Ovary (tissue), 9 donors: Measurements from ENCODE around the gene SRGAP3. TPM values are rescaled to one million over a fixed set of nuclear protein-coding genes. Genes with fewer than 3 reads are reported as not detected.

Experiments used
- DNase-seq, 5 donors: peaks; one replicate each; pipeline ENCODE4 v3.0.0-alpha.2; 2019 to 2020
- H3K27ac ChIP-seq, 2 donors: fragments of 200-600 bp; one replicate each; pipeline versions ENCODE4 v1.5.1 to v1.8.0; 2019 to 2022
- H3K27me3 ChIP-seq: fragments of 200-600 bp; one replicate; pipeline ENCODE4 v1.8.0; 2022
- H3K36me3 ChIP-seq: fragments of 200-600 bp; sonication (generic); one replicate; pipeline ENCODE4 v1.5.1; 2019
- H3K4me1 ChIP-seq: one replicate; pipeline ENCODE4 v1.8.1; 2013; ENCODE audit warnings: mild to moderate bottlenecking, moderate library complexity; ENCODE audit not compliant: insufficient read depth
- H3K4me3 ChIP-seq: fragments of 200-600 bp; sonication (generic); one replicate; pipeline ENCODE4 v1.5.1; 2017
- H3K9me3 ChIP-seq, 2 donors: fragments of 200-600 bp in 1 of 2; sonication (generic) in 1 of 2; one replicate each; pipeline versions ENCODE4 v1.5.1 to v1.8.1; 2013 to 2019; ENCODE audit warnings: mild to moderate bottlenecking in 1 of 2, moderate library complexity in 1 of 2
- EP300 ChIP-seq: sonication (generic); formaldehyde crosslinking; IDR thresholded peaks from one replicate; pipeline ENCODE4 v1.6.1; 2017; ENCODE audit warnings: antibody characterized with exemption
- POLR2A ChIP-seq: fragments of 450-650 bp; IDR thresholded peaks from one replicate; pipeline ENCODE4 v1.6.1; 2017; ENCODE audit warnings: antibody characterized with exemption, mild to moderate bottlenecking, moderate library complexity
- WGBS, 3 donors: extraction: QIAGEN DNeasy Blood & Tissue Kit in 1 of 3; methylation state at CpG; one replicate each; pipeline versions ENCODE4 v1.1.5 to v1.1.7; 2013 to 2017; 5-methylcytosine and 5-hydroxymethylcytosine counted together
- intact Hi-C, 4 donors: fragments of 100-400 bp; cut with DNase I; formaldehyde crosslinking; loops; one replicate each; pipeline versions ENCODE4 v1.11.0 to v1.15.1; 2022 to 2023
- polyA plus RNA-seq, 2 donors: library from polyadenylated mRNA; stranded (reverse); fragments of 200-250 nt in 1 of 2; fragments of 350-450 nt in 1 of 2; fragmentation: Illumina TruSeq in 1 of 2; extraction: RNeasy Lipid Tissue Mini Kit (QIAGEN cat#74804) in 1 of 2; gene quantifications; one replicate each; pipeline ENCODE4 v1.2.3, GENCODE V29; 2013 to 2014
- total RNA-seq, 7 donors: library from RNA; depleted of rRNA in 2 of 7; stranded (reverse); fragments of >200 nt in 2 of 7; fragmentation: NEBNext Ultra II Directional in 3 of 7; extraction: Animal tissue kit (Norgen Biotek cat#: 25700) in 3 of 7; gene quantifications; one replicate each; pipeline versions ENCODE4 v1.1.0 to v1.2.4, GENCODE V29; 2016 to 2023
- TF ChIP-seq, protein P1 (sequence below), 3 donors: fragments of 450-650 bp in 2 of 3; fragments of 200-600 bp in 1 of 3; IDR thresholded peaks; one replicate each; pipeline versions ENCODE4 v1.5.1 to v1.8.0; 2016 to 2022; ENCODE audit warnings: antibody characterized with exemption in 3 of 3, mild to moderate bottlenecking in 1 of 3
- donor health status: DM: no; HTN: no; CAD: no; lungs with moderate emphysema.
- donor health status: DM: no; HTN: no; CAD: no.
- donor health status: Bipolar disorder and iron deficiency.
- donor health status: DM: yes; HTN: yes; CAD: no.
- donor health status: DM: no; HTN: no; CAD: no.
- donor health status: DM: yes; HTN: yes; CAD: no.

Gene SRGAP3
- total and polyA plus RNA-seq, 9 donors: 2.1 to 36.8 (median 13.1) TPM

DNA sequence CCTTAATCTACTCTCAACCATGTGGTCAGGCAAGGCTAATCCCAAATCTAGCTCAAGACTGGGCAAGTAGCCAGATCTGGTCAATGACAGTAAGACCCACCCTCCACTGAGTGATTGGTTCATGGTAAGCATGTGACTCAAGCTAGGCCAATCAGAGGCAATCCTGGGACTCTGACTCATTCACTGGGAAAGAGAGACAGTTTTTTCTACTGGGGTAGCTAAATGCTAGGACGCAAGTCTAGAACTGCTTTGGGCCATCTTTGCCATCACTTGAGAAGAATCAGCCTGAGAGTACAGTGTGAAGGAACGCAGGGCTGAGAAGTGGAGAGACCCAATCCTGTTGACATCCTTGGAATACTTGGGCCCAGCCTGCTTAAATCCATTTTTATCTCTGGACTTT lies 276.8 kb downstream of the SRGAP3 start:
- Histone ChIP-seq H3K27me3 (no peaks in the 10 kb centered on the region), H3K27ac (no peak overlapping the region), H3K36me3 (no peaks in the 10 kb centered on the region), H3K4me3 (no peak overlapping the region), H3K9me3 (no peaks in the 10 kb centered on the region), H3K4me1 (no peaks in the 10 kb centered on the region)
- WGBS, 3 donors: 80 to 98% (median 93%) methylated on average over 2 of the region's 2 CpGs
- intact Hi-C loops: loop anchor here in 2 of 4 donors (5.0 kb wide), 2 partner anchors 95 to 330 kb away; no protein-coding TSS in a partner anchor
- DNase-seq: no peak
- TF ChIP-seq POLR2A (no peak), EP300 (no peak)
- TF ChIP-seq, protein P1, sequence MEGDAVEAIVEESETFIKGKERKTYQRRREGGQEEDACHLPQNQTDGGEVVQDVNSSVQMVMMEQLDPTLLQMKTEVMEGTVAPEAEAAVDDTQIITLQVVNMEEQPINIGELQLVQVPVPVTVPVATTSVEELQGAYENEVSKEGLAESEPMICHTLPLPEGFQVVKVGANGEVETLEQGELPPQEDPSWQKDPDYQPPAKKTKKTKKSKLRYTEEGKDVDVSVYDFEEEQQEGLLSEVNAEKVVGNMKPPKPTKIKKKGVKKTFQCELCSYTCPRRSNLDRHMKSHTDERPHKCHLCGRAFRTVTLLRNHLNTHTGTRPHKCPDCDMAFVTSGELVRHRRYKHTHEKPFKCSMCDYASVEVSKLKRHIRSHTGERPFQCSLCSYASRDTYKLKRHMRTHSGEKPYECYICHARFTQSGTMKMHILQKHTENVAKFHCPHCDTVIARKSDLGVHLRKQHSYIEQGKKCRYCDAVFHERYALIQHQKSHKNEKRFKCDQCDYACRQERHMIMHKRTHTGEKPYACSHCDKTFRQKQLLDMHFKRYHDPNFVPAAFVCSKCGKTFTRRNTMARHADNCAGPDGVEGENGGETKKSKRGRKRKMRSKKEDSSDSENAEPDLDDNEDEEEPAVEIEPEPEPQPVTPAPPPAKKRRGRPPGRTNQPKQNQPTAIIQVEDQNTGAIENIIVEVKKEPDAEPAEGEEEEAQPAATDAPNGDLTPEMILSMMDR (IDR thresholded peaks at IDR 0.05): no peak

DNA sequence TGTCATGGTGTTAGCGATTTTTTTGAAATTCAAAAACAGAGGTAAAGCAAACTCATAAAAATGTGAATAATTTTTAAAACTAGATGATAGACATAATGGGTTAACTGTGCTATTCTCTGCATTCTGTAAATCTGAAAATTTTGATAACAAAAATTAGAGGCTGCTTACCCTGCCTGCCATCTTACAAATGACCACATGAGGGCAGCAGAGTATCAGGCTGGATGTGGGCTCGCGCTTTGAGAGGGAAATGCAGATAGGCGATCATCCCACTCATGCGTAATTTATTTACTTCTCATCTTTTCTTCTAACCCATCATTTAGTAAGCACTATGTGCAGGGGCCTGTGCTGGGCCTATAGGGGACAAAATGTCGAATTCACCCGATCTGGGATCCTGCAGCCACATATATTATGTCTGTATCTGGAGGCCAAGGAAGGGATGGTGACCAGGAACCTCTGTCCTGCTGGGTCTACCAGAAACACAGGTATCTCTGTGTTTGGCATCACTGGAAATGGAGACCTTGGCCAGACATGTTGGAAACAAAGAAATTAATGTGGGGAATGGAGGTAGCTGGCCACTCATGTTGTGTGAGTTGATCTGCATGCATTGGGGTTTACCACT lies 278.4 kb downstream of the SRGAP3 start:
- WGBS, 3 donors: 1 to 2% (median 1%) methylated on average over 7 of the region's 7 CpGs

DNA sequence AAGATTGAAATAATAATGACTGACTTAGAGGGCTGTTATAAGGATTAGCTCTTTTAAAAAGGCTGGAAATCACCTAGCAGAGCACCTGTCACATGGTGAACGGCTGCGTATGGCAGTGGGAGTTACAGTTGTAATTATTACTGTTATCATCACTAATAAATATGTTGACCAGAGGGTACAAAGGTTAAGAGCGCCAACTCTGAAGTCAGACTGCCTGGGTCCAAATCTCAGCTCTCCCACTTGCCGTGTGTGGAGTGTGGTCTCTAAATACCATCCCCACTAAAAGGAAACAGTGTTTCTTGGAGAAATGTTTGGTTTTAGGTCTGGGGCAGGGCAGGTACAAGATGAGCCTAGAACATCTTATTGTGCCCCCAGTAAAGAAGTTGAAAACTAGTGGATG lies 280.2 kb downstream of the SRGAP3 start:
- no peak overlapping the region for H3K27ac ChIP-seq
- TF ChIP-seq, protein P1 (IDR thresholded peaks at IDR 0.05): no peak
- TF ChIP-seq EP300 (no peak), POLR2A (no peak)
- no peak for DNase-seq
- WGBS, 3 donors: 22 to 33% (median 32%) methylated on average over 4 of the region's 4 CpGs
- no peaks in the 10 kb centered on the region for H3K27me3 ChIP-seq
- H3K9me3 ChIP-seq: no peaks in the 10 kb centered on the region
- H3K4me3 ChIP-seq: no peak overlapping the region
- H3K4me1 ChIP-seq: no peaks in the 10 kb centered on the region
- no peaks in the 10 kb centered on the region for H3K36me3 ChIP-seq
- intact Hi-C loops: no loop called here

More for the DNA sequence above, 278.4 kb downstream of the SRGAP3 start:
- no peaks in the 10 kb centered on the region for H3K4me1 ChIP-seq
- no peaks in the 10 kb centered on the region for H3K27me3 ChIP-seq
- no peak overlapping the region for H3K27ac ChIP-seq
- no peak for TF ChIP-seq EP300
- no peak for TF ChIP-seq POLR2A
- TF ChIP-seq, protein P1 (IDR thresholded peaks at IDR 0.05): peak; percentile 90 to 96 (median 95)
- H3K36me3 ChIP-seq: no peaks in the 10 kb centered on the region
- no peaks in the 10 kb centered on the region for H3K9me3 ChIP-seq
- intact Hi-C loops: loop anchor here in 3 of 4 donors (2.0 to 5.0 kb wide), 3 partner anchors 96 to 332 kb away; no protein-coding TSS in a partner anchor
- H3K4me3 ChIP-seq: no peak overlapping the region
- peak; percentile 48 to 76 (median 70) for DNase-seq

DNA sequence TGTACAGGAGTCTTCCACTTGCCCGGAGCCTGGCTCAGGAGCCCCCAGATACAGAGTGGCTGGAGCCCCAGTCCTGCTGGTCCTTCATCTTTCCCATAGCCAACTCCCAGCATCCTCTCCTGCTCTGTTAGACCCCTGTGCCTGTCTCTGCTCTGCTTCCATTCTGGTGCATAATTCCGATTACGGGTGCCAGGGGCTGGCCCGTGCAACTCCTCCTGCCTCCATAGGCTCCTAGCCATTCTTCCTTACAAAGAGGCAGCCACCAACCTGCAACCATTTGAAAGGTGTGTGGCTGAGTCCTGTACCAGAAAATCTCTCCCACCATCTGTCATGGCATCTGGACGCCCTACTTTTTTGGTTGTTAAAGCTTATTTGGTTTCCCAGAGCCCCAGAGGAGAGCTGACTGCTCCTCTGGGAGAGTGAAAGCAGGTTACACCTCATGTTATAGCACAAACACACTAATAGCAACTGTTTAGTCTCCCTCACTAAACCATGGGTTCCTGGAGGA lies 281.0 kb downstream of the SRGAP3 start:
- intact Hi-C loops: no loop called here
- H3K9me3 ChIP-seq: no peaks in the 10 kb centered on the region
- no peak overlapping the region for H3K27ac ChIP-seq
- no peak overlapping the region for H3K4me3 ChIP-seq
- WGBS, 3 donors: 50 to 76% (median 61%) methylated on average over 5 of the region's 5 CpGs
- TF ChIP-seq EP300 (no peak), POLR2A (no peak)
- TF ChIP-seq, protein P1 (IDR thresholded peaks at IDR 0.05): no peak
- no peak for DNase-seq
- H3K36me3 ChIP-seq: no peaks in the 10 kb centered on the region
- H3K27me3 ChIP-seq: no peaks in the 10 kb centered on the region
- H3K4me1 ChIP-seq: no peaks in the 10 kb centered on the region
